Activated gamma-delta T cell (primary cell): ENCODE results near the gene ZNF92.
"Not testable (repeated sequence)": the region's sequence is repeated elsewhere in the genome, so short reads cannot be mapped to it uniquely, and the experiment has no call there.

Experiments
- DNase-seq: peaks from one replicate; lab custom pipeline; 2025; lab: John Stamatoyannopoulos, UW

ZNF92 gene

GRCh38 chr7:65423286-65423685 lies 49.6 kb downstream of the ZNF92 start:
- not testable (repeated sequence) for DNase-seq

- no peak for DNase-seq
These were observed 56.1 kb downstream of the ZNF92 start for GRCh38 chr7:65429642-65430343.

- no peak for DNase-seq
These were observed 56.9 kb downstream of the ZNF92 start for GRCh38 chr7:65430344-65431186.

GRCh38 chr7:65434307-65434706 lies 60.7 kb downstream of the ZNF92 start:
- no peak for DNase-seq

DNA sequence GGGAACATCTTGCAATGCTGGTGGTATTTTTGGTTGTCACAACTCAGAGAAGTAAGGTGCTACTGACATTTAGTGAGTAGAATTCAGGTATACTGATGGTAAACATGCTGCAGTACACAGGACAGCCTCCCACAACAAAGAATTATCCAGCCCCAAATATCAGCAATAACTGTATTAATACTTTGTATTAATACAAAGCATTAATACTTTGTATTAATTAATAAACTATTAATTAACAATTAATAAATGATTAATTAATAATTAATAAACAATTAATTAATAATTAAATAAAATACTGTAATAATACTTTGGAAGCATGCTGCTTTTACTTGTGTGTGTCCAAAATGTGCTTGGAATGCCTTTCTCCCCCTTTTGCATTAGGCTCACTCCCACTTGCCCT lies 62.5 kb downstream of the ZNF92 start:
- no peak for DNase-seq

- DNase-seq, result no peak
These were observed 64.9 kb downstream of the ZNF92 start for GRCh38 chr7:65438598-65438997.

DNA sequence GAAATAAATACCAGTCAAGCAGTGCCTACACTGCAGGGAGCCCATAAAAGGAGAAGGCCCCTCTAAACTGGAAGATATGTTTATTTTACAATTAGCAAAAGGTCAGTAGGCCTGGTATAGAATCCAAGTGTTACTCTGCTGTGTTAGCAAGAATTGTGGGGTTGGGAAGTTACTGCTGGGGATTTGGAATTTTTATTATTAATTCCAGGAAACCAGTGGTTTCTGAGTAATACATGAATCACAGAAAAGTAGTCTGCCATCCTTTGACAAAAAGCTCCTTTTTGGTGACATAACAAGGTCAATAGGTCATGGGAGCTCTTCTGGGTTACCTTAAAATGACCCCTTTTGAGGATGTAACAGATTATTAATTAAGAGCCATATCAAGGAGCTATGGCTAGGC lies 67.4 kb downstream of the ZNF92 start:
- no peak for DNase-seq

DNA sequence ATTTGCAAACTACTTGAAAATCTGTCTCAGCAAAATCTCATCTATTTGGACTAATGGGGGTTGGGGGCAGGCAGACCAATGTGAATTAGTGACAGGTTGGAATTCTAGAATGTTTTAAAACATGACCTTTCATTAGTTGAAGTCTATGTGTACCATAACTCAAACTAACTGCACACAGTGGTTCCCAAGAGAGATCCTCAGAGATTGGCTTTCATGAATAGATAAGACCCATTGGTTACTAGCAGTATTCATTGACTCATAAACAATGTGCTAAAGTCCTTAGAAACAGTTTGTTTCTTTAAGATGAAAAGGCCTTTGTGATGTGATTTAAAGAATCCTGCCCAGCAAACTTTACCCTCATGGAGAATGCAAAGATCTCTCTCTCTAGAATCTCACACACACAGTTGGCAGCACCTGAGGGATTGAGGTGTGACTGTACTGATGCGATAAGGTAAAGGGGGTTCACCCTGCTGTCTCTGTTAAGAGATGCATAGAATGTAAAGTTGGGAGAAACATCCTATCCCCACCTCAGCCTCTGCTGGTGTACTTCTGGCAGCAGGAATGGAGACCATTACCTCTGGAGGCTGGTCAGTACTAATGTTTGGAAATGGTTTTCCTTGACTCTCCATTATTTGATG lies 70.7 kb downstream of the ZNF92 start:
- no peak for DNase-seq

- no peak for DNase-seq
These were observed 71.5 kb downstream of the ZNF92 start for GRCh38 chr7:65444899-65445823.

GRCh38 chr7:65447041-65447440 lies 73.4 kb downstream of the ZNF92 start:
- DNase-seq, result not testable (repeated sequence)

DNA sequence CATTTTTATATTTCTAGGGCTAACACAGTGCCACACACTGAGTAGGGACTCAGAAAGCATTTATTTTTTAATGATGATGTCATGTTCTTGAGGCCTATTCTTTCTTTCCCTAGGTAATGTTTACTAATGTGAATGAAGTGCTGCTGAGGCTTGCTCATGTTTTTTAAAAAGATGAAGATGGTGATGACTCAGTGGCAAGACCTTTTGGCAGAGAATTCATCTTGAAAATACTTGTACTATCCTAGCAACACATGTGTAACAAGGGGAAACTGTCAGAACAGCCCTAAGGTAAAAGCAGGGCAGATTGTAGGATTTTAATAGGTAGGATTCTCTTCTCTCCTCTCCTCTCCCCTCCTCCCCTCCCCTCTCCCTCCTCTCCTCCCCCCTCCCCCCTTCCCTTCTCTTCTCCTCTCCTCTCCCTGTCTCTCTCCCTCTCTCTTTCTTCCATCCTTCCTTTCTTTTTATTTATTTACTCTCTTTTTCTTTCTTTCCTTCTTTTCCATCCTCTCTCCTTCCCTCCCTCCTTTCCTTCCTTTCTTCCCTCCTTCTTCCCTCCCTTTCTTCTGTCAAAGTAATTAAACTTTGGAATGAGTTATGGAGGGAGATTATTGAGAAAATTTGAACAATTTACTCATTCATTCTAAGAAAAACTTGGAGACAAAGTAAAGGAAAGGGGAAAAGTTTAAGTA lies 75.3 kb downstream of the ZNF92 start:
- no peak for DNase-seq

GRCh38 chr7:65449505-65449852 lies 75.8 kb downstream of the ZNF92 start:
- no peak for DNase-seq
